Measurements from ENCODE around the gene CCIN. TPM values are rescaled to one million over a fixed set of nuclear protein-coding genes. Genes with fewer than 3 reads are reported as not detected.

The CCIN gene
- total and polyA plus RNA-seq, 2 of the 13 experiments (the other 11 are each of a cell fraction or from before 2014, with no cell fraction given) = not detected

DNA sequence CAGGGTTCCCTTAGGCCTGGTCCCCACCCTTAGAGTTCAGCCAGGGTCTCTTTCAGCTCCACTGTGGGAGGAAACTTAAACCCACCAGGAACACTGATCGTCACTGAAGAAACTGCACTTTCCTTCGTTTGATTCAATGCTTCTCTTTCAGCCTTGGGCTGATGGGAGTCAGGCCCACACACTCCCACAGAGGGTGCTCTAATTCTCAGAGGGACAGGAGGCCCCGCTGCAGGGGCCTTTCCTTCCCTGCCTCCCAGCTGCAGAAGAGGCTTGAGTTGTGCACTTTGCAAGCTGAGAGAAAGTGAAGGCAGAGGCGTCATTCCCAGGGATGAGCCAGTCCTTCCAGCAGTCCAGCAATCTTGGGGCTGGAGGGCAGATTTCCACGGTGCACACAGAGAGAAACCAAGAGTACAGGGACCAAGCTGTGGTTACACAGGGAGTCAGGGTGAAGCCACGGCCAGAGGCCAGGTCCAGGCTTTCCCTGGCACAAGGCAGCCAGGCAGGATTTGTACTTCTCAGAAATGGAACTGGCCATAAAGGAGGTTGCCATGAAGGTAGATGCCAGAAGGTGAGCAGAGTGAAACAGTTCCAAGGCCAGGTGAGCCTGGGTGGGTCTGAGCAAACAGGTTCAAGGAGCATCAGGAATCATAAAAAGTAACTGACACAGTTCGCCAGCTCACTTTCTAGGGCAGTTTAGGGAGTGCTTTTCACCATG, 43.0 kb upstream of the CCIN start:
- peak; percentile 85 for ATAC-seq
- POLR2A ChIA-PET = no interaction called here
- TF ChIP-seq ARID2 (CRISPR knock-in tag; IDR thresholded peaks at IDR 0.05; ENCODE audit: borderline replicate concordance) (no peak), TP53 (CRISPR knock-in tag; conservative IDR thresholded peaks at IDR 0.05) (no peak)
- TF ChIP-seq, protein P1, sequence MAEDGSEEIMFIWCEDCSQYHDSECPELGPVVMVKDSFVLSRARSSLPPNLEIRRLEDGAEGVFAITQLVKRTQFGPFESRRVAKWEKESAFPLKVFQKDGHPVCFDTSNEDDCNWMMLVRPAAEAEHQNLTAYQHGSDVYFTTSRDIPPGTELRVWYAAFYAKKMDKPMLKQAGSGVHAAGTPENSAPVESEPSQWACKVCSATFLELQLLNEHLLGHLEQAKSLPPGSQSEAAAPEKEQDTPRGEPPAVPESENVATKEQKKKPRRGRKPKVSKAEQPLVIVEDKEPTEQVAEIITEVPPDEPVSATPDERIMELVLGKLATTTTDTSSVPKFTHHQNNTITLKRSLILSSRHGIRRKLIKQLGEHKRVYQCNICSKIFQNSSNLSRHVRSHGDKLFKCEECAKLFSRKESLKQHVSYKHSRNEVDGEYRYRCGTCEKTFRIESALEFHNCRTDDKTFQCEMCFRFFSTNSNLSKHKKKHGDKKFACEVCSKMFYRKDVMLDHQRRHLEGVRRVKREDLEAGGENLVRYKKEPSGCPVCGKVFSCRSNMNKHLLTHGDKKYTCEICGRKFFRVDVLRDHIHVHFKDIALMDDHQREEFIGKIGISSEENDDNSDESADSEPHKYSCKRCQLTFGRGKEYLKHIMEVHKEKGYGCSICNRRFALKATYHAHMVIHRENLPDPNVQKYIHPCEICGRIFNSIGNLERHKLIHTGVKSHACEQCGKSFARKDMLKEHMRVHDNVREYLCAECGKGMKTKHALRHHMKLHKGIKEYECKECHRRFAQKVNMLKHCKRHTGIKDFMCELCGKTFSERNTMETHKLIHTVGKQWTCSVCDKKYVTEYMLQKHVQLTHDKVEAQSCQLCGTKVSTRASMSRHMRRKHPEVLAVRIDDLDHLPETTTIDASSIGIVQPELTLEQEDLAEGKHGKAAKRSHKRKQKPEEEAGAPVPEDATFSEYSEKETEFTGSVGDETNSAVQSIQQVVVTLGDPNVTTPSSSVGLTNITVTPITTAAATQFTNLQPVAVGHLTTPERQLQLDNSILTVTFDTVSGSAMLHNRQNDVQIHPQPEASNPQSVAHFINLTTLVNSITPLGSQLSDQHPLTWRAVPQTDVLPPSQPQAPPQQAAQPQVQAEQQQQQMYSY (CRISPR knock-in tag; IDR thresholded peaks at IDR 0.05) = peak; percentile 85

More for the DNA sequence above, 43.0 kb upstream of the CCIN start:
- 21% methylated on average over 7 of the region's 7 CpGs for WGBS (ENCODE audit: low lambda C conversion rate)
- Histone ChIP-seq H3K79me2 (ENCODE audit: insufficient read depth, low read length) (no peaks in the 10 kb centered on the region), H3K36me3 (replicated peaks in 1 of 2; ENCODE audit: control insufficient read depth in 1 of 2, insufficient read depth in 2 of 2, low read length in 2 of 2) (no peaks in the 10 kb centered on the region), H3K27ac (ENCODE audit: extremely low read length, insufficient read depth, low read length) (no peak overlapping the region), H3K9me3 (ENCODE audit: low read length) (no peaks in the 10 kb centered on the region), H4K20me1 (ENCODE audit: insufficient read depth, low read length) (no peaks in the 10 kb centered on the region), H3K4me1 (ENCODE audit: insufficient read depth, low read length) (peaks cover 7% of the 10 kb centered on the region), H3K4me3 (replicated peaks in 1 of 3; ENCODE audit: insufficient read depth in 1 of 3, low read depth in 2 of 3, low read length in 3 of 3) (0 out of 6 replicates have a peak overlapping the region, but pooled peaks of 1 of the 3 experiments have one; percentile 13), H3K4me2 (ENCODE audit: low read depth, low read length) (peak overlapping the region; percentile 46), H3K9ac (ENCODE audit: insufficient read depth, low read depth, low read length) (no peak overlapping the region), H3K27me3 (ENCODE audit: control insufficient read depth in 1 of 2, insufficient read depth in 2 of 2, low read length in 2 of 2) (peaks cover 0 to 10% of the 10 kb centered on the region in 2 experiments; a peak in 3 of 5 replicates), H2AFZ (ENCODE audit: low read length) (no peak overlapping the region)
- FAIRE-seq (no peak), DNase-seq (ENCODE audit: low spot score) (no peak)
- CTCF ChIA-PET (ENCODE audit: low intra/inter-chr PET ratio, low total read pairs) = no interaction called here
- BruUV-seq (replicated peaks) = no TSS peak
- in situ Hi-C loops (cut with HindIII; ENCODE audit: extremely low pct_ligation_motif_present, low pct_unique_long_range_greater_than_20kb) = no loop called here
- intact Hi-C loops (cut with micrococcal nuclease; ENCODE audit: unreplicated experiment) = no loop called here

Measured in HepG2 (cell line).